Fibroblast of villous mesenchyme (primary cell): Measurements from ENCODE around the gene NEK4. TPM values are rescaled to one million over a fixed set of nuclear protein-coding genes. Genes with fewer than 3 reads are reported as not detected.

Experiments
- DNase-seq: peaks from one replicate; pipeline ENCODE4 v3.0.0-alpha.2; 2010; ENCODE audit warnings: low read depth
- H3K4me3 ChIP-seq: 2 replicates; pipeline ENCODE4 v1.5.1; 2011; ENCODE audit warnings: low read depth, mild to moderate bottlenecking, low read length
- CTCF ChIP-seq: IDR thresholded peaks from 2 replicates; pipeline ENCODE4 v1.5.1; 2012; ENCODE audit warnings: low read depth, mild to moderate bottlenecking, low read length; ENCODE audit not compliant: insufficient read depth
- small RNA-seq: library from RNA; depleted of rRNA; stranded (forward); fragments of <200 nt; gene quantifications from one replicate; pipeline ENCODE3, GENCODE V24; 2012
- total RNA-seq: library from RNA; depleted of rRNA; stranded (reverse); fragments of >200 nt; gene quantifications from 2 replicates; pipeline ENCODE4 v1.2.3, GENCODE V29; 2012

Gene NEK4
- total RNA-seq, 1 donor: 28.1 TPM

DNA sequence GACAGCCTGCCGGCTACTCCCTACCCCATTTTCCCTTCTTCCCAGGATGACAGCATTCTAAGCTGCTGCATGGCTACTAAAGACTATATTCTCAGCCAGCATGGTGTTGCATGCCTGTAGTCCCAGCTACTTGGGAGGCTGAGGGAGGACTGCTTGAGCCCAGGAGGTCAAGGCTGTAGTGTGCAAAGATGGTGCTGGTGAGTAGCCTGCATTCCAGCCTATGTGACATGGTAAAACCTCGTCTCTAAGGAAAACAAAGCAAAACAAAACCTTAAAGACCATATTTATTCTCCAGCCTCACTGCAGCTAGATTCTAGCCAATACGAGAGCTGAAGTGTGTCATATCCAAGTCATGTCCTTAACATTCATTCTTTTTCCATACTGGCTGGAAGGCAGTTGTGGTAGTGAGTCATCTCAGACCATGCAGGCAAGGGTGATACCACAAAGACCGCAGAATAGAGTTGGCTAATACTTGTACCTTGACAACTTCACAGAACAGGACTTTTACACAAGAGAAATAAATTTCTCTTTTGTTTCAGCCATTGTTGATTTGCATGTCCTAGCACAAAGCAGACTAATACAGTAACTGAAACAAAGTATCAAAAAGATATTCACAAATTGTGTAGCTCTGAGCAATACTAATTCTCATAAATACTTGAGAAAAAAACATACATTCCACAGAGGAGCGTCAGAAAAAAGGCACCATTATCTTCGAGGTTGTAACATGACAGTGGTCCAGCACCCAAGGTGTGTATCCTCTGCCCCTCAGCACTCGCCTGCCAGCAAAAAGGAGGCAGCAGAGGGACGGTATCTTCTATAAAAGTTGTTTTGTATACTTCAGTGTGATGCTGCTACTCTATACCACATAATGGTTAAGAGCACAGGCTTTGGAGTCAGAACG lies 99.9 kb downstream of the NEK4 start:
- peak; percentile 99 for DNase-seq
- H3K4me3 ChIP-seq: peak overlapping the region; percentile 32
- no peak for TF ChIP-seq CTCF

GRCh38 chr3:52663098-52663497 lies 107.6 kb downstream of the NEK4 start:
- DNase-seq: no peak
- TF ChIP-seq CTCF: no peak
- no peak overlapping the region for H3K4me3 ChIP-seq

DNA sequence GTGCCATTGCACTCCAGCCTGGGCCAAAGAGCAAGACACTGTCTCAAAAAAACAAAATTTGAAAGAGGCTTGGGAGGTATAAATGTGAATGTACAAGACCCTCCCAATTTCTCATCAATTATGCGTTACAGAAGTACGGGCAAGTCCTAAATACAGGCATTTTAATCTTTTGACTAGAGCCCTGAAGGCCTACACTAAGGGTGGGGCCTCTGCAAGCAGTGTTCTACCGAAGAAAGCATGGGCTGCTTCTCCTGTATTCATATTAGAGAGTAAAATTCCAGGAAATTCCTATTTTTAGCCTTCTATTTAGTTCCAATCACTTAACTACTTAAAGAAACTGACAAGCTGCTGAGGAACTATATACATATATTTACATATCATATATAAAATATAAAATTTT lies 110.7 kb downstream of the NEK4 start:
- DNase-seq: no peak
- no peak overlapping the region for H3K4me3 ChIP-seq
- TF ChIP-seq CTCF: no peak

Small RNA genes within 50 kb of the gene (small RNA-seq; reads per million reads assigned to genes)
- not detected for gene AC006254.2
- gene RF00569: 11,827 reads per million, percentile 100 among the genes with 10 or more reads in this experiment
- gene RF01183: not detected
- not detected for gene SNORD19
- not detected for gene SNORD19B
- gene SNORD69: 594 reads per million, percentile 99 among the genes with 10 or more reads in this experiment

Other genes starting within 250 kb of the NEK4 start
- gene NT5DC2, start 237.1 kb downstream of the NEK4 start, total RNA-seq: 45.8 and 85.0 TPM in 2 replicates
- 7.7 and 17.7 TPM in 2 replicates for gene UQCC5, start 234.3 kb downstream of the NEK4 start, total RNA-seq
- 74.3 and 87.6 TPM in 2 replicates for gene PBRM1, start 85.0 kb downstream of the NEK4 start, total RNA-seq
- 114 and 130 TPM in 2 replicates for gene GNL3, start 84.9 kb downstream of the NEK4 start, total RNA-seq
- gene GLT8D1, start 65.1 kb downstream of the NEK4 start, total RNA-seq: 84.1 and 108 TPM in 2 replicates
- 66.9 and 77.0 TPM in 2 replicates for gene SPCS1, start 64.8 kb downstream of the NEK4 start, total RNA-seq
- gene ITIH1, start 6.7 kb upstream of the NEK4 start, total RNA-seq: not detected in 2 replicates
- gene ITIH3, start 23.9 kb upstream of the NEK4 start, total RNA-seq: 1.6 and 8.2 TPM in 2 replicates
- gene ITIH4, start 59.7 kb upstream of the NEK4 start, total RNA-seq: 0.32 and 1.3 TPM in 2 replicates
- gene MUSTN1, start 64.1 kb upstream of the NEK4 start, total RNA-seq: not detected in 2 replicates
- gene STIMATE, start 126.6 kb upstream of the NEK4 start, total RNA-seq: 12.6 and 15.1 TPM in 2 replicates